Measurements from ENCODE around the gene IGSF9. TPM values are rescaled to one million over a fixed set of nuclear protein-coding genes. Genes with fewer than 3 reads are reported as not detected.

The IGSF9 gene
- total RNA-seq, 2 donors from 2014 or later = 7.5 to 9.2 TPM

GRCh38 chr1:159941141-159941540 is 4.3 kb downstream of the IGSF9 start:
- no peaks in the 10 kb centered on the region for H3K9me3 ChIP-seq (ENCODE audit: control insufficient read depth, low read length)
- no peaks in the 10 kb centered on the region for H3K36me3 Mint-ChIP-seq (ENCODE audit: low read depth)
- peak overlapping the region; percentile 90 for H3K27ac ChIP-seq (ENCODE audit: low read depth, low read length)
- H3K9me3 Mint-ChIP-seq = no peaks in the 10 kb centered on the region
- H3K4me3 Mint-ChIP-seq = no peak overlapping the region
- peaks cover 15% of the 10 kb centered on the region for H3K27me3 Mint-ChIP-seq (ENCODE audit: insufficient read depth)
- no peak for TF ChIP-seq CTCF (conservative IDR thresholded peaks at IDR 0.05)
- H3K4me3 ChIP-seq (ENCODE audit: low read length) = no peak overlapping the region
- H3K36me3 ChIP-seq (ENCODE audit: control insufficient read depth, insufficient read depth, low read length) = no peaks in the 10 kb centered on the region
- peaks cover 34% of the 10 kb centered on the region for H3K4me1 ChIP-seq (ENCODE audit: control insufficient read depth, insufficient read depth, low read length)
- H3K4me1 Mint-ChIP-seq = peaks cover 61% of the 10 kb centered on the region
- H3K27ac Mint-ChIP-seq = peak overlapping the region; percentile 20
- 66 to 83% methylated on average over 1 to 5 of the region's 5 CpGs for WGBS, 2 experiments (ENCODE audit: insufficient coverage in 1 of 2, insufficient read length in 1 of 2)
- peaks cover 16% of the 10 kb centered on the region for H3K27me3 ChIP-seq (ENCODE audit: control insufficient read depth, insufficient read depth, low read length, poor library complexity, severe bottlenecking)
- DNase-seq = no peak
- H3K9ac ChIP-seq (ENCODE audit: extremely low read depth, low read length, poor library complexity, severe bottlenecking) = no peak overlapping the region

GRCh38 chr1:159940006-159940620 is 5.3 kb downstream of the IGSF9 start:
- peak overlapping the region; percentile 16 for H3K4me3 Mint-ChIP-seq
- H3K4me1 Mint-ChIP-seq = peaks cover 55% of the 10 kb centered on the region

GRCh38 chr1:159939678-159940002 is 5.8 kb downstream of the IGSF9 start:
- Mint-ChIP-seq H3K4me3 (peak overlapping the region; percentile 16), H3K36me3 (ENCODE audit: low read depth) (no peaks in the 10 kb centered on the region), H3K9me3 (no peaks in the 10 kb centered on the region), H3K27me3 (ENCODE audit: insufficient read depth) (peaks cover 8% of the 10 kb centered on the region), H3K4me1 (peaks cover 51% of the 10 kb centered on the region), H3K27ac (peak overlapping the region; percentile 69)
- no peak for TF ChIP-seq CTCF (conservative IDR thresholded peaks at IDR 0.05)
- no peak overlapping the region for H3K4me3 ChIP-seq (ENCODE audit: low read length)
- H3K9me3 ChIP-seq (ENCODE audit: control insufficient read depth, low read length) = no peaks in the 10 kb centered on the region
- 58% methylated on average over 3 of the region's 3 CpGs; no CpG with 5 or more reads in 1 of the 2 experiments for WGBS, 2 experiments (ENCODE audit: insufficient coverage in 1 of 2, insufficient read length in 1 of 2)
- no peak for DNase-seq
- no peak overlapping the region for H3K9ac ChIP-seq (ENCODE audit: extremely low read depth, low read length, poor library complexity, severe bottlenecking)
- peaks cover 8% of the 10 kb centered on the region for H3K27me3 ChIP-seq (ENCODE audit: control insufficient read depth, insufficient read depth, low read length, poor library complexity, severe bottlenecking)
- H3K36me3 ChIP-seq (ENCODE audit: control insufficient read depth, insufficient read depth, low read length) = no peaks in the 10 kb centered on the region
- peaks cover 31% of the 10 kb centered on the region for H3K4me1 ChIP-seq (ENCODE audit: control insufficient read depth, insufficient read depth, low read length)
- no peak overlapping the region for H3K27ac ChIP-seq (ENCODE audit: low read depth, low read length)

More at GRCh38 chr1:159940006-159940620, 5.3 kb downstream of the IGSF9 start:
- H3K4me3 ChIP-seq (ENCODE audit: low read length) = no peak overlapping the region
- peaks cover 13% of the 10 kb centered on the region for H3K27me3 Mint-ChIP-seq (ENCODE audit: insufficient read depth)
- no peaks in the 10 kb centered on the region for H3K9me3 ChIP-seq (ENCODE audit: control insufficient read depth, low read length)
- H3K27me3 ChIP-seq (ENCODE audit: control insufficient read depth, insufficient read depth, low read length, poor library complexity, severe bottlenecking) = peaks cover 12% of the 10 kb centered on the region
- no peak overlapping the region for H3K9ac ChIP-seq (ENCODE audit: extremely low read depth, low read length, poor library complexity, severe bottlenecking)
- H3K36me3 ChIP-seq (ENCODE audit: control insufficient read depth, insufficient read depth, low read length) = no peaks in the 10 kb centered on the region
- peak overlapping the region; percentile 30 for H3K27ac ChIP-seq (ENCODE audit: low read depth, low read length)
- peaks cover 31% of the 10 kb centered on the region for H3K4me1 ChIP-seq (ENCODE audit: control insufficient read depth, insufficient read depth, low read length)
- TF ChIP-seq CTCF (conservative IDR thresholded peaks at IDR 0.05) = no peak
- WGBS, 2 experiments (ENCODE audit: insufficient coverage in 1 of 2, insufficient read length in 1 of 2) = 91 to 94% methylated on average over 6 to 11 of the region's 11 CpGs
- H3K9me3 Mint-ChIP-seq = no peaks in the 10 kb centered on the region
- H3K27ac Mint-ChIP-seq = peak overlapping the region; percentile 69
- no peaks in the 10 kb centered on the region for H3K36me3 Mint-ChIP-seq (ENCODE audit: low read depth)
- DNase-seq = no peak
